HG02798 (cell line): Measurements from ENCODE around the gene DAPK2.
"Not testable (repeated sequence)": the region's sequence is repeated elsewhere in the genome, so short reads cannot be mapped to it uniquely, and the experiment has no call there.

Experiments used
- ATAC-seq: cut with Tn5 transposase; IDR thresholded peaks from one replicate; pipeline ENCODE4 v1.9.1; 2021; ENCODE audit warnings: mild to moderate bottlenecking; ENCODE audit not compliant: unreplicated experiment, poor library complexity

Gene DAPK2

GRCh38 chr15:63904042-63904441 lies 142.2 kb downstream of the DAPK2 start:
- ATAC-seq = no peak

GRCh38 chr15:63902671-63903035 lies 143.6 kb downstream of the DAPK2 start:
- ATAC-seq = no peak

- ATAC-seq = no peak
Observed at GRCh38 chr15:63901912-63902670, 144.2 kb downstream of the DAPK2 start.

- ATAC-seq = no peak
Observed at GRCh38 chr15:63900306-63900705, 146.0 kb downstream of the DAPK2 start.

- ATAC-seq = not testable (repeated sequence)
Observed at GRCh38 chr15:63899606-63900005, 146.7 kb downstream of the DAPK2 start.

GRCh38 chr15:63899193-63899592 lies 147.1 kb downstream of the DAPK2 start:
- ATAC-seq = no peak

GRCh38 chr15:63896336-63897115 lies 149.8 kb downstream of the DAPK2 start:
- peak; percentile 77 for ATAC-seq

- no peak for ATAC-seq
Observed at GRCh38 chr15:63895787-63896218, 150.5 kb downstream of the DAPK2 start.

GRCh38 chr15:63895194-63895593 lies 151.1 kb downstream of the DAPK2 start:
- ATAC-seq = no peak

- ATAC-seq = no peak
Observed at GRCh38 chr15:63894662-63894949, 151.7 kb downstream of the DAPK2 start.

- no peak for ATAC-seq
Observed at GRCh38 chr15:63893866-63894661, 152.2 kb downstream of the DAPK2 start.

- ATAC-seq = peak; percentile 45
Observed at GRCh38 chr15:63892794-63893441, 153.4 kb downstream of the DAPK2 start.

- no peak for ATAC-seq
Observed at GRCh38 chr15:63891768-63892133, 154.5 kb downstream of the DAPK2 start.

- ATAC-seq = no peak
Observed at GRCh38 chr15:63891079-63891767, 155.1 kb downstream of the DAPK2 start.

GRCh38 chr15:63890617-63891016 lies 155.7 kb downstream of the DAPK2 start:
- ATAC-seq = no peak

- no peak for ATAC-seq
Observed at GRCh38 chr15:63889831-63890230, 156.5 kb downstream of the DAPK2 start.

GRCh38 chr15:63888823-63889222 lies 157.5 kb downstream of the DAPK2 start:
- ATAC-seq = no peak

GRCh38 chr15:63888146-63888545 lies 158.1 kb downstream of the DAPK2 start:
- ATAC-seq = no peak

- no peak for ATAC-seq
Observed at GRCh38 chr15:63887630-63888029, 158.7 kb downstream of the DAPK2 start.

- ATAC-seq = no peak
Observed at GRCh38 chr15:63884953-63885352, 161.3 kb downstream of the DAPK2 start.
